Smooth muscle cell of trachea (primary cell): ENCODE results near the gene PRKCG. TPM values are rescaled to one million over a fixed set of nuclear protein-coding genes. Genes with fewer than 3 reads are reported as not detected.

Experiments
- total RNA-seq: library from RNA; depleted of rRNA; stranded (reverse); fragments of >200 nt; gene quantifications from 2 replicates; pipeline ENCODE4 v1.2.1, GENCODE V29; 2014

Gene PRKCG
- not detected in 2 replicates for total RNA-seq

DNA sequence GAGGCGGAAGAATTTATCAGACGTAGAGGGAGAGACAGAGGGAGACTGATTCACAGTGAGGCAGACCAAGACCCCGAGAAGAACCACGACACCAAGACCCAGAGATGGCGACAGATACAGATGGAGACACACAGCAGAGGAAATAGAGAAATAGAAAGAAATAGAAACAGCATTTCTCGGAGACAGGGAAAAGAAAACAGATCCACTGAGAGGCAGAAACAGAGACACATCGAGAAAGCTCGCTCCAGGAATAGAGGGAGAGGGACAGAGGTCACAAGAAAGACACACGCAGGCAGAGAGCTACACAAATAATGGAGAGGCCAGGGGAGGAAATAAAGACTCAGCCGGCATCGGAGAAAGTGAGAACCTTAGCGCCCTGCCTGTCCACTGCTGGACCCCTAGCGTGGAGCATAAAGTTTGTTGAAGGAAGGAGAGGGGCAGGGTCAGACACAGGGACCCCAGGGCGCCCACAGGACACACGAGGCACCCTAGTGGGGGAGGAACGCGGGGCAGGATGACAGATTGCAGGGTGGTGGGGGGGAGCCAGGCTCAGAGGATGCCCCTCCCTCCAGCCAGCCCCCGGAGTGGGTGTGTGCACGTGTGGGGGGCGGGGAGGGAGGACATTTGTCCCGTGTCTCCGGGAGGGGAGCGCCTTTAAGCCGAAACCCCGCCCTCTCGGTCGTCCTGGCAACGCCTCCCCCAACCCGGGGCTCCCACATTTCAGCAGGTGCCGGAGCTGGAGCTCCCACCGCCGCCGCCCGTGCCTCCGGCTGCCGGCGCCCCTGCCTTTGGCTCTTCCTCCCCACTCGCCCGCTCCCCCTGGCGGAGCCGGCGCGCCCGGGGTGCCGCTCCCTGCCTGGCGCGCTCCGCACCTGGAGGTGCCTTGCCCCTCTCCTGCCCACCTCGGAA is at the start of gene PRKCG:
PRKCG (plus strand) TSS at position 716 of the 909 bp plus-strand sequence. CDS start 298 bp downstream, outside the sequence.

DNA sequence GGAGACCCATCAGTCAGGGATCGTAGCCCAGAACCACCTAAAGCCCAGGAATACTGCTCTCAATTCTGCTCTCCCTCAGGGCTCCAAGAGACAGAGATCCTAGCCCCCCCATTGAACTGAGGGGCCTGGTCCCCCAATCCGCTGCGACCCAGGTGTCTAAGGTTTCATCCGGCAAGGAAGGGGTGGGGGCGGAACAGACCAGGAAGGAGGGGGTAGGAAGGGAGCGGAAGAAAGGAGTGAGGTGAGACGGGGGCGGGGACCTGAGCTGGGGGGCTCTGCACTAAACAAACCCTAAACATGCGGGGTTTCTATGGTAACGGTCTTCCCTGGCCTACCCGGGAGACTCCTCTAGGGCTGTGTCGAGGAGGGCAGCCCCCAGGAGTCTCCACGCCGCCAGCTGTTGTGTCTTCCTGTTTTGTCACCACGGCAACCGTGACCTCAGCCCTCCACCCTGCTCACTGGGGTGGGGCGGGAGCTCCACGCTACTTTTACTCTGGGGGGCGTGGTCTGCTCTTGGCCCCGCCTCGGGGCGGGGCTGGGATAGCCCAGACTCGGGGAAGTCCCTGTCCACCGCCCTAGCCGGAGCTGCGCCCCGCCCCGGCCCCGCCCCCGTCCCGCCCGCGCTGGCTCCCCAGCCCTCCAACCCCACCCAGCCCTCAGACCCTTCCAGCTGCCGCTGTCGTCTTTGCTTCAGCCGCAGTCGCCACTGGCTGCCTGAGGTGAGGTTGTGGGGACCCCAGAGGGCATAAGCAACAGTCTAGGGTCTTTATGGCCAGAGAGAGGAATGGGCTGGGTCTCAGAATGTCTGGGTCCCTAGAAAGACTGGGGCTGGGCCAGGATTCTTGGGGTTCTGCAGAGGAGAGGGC is 14.5 kb upstream of the PRKCG start, which contains the start of gene MYADM:
MYADM (plus strand) TSS at position 659 of the 866 bp plus-strand sequence. CDS start 5,647 bp downstream, outside the sequence.

DNA sequence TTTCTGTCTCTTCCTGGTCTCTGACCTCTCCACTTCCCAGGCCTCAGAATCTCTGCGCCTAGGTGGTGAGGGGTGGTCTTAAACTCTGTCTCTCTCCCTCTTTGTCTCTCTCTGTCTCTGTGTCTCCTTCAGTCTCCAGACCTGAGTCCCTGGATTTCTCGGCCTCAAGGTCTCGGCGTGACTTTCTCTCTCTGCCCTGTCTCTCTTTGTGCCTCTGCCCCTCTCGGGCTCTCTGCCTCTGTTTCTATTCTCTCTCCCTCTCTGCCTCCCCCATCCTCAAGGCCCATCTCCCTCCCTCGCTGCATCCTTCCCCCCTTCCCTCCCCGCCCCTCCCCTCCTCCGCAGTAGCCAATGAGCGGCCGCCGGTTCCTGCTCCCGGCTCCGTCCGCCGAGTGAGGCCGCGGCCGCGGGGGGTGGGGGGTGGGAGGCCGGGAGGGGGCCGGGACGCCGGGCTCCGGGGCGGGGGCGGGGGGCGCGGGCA is 27.0 kb downstream of the PRKCG start, which contains the start of gene CACNG7:
CACNG7 (plus strand) TSS at position 344 of the 481 bp plus-strand sequence. CDS start 3,554 bp downstream, outside the sequence.

Other genes starting within 250 kb of the PRKCG start
- not detected in 2 replicates for gene NLRP12, start 57.9 kb upstream of the PRKCG start, total RNA-seq
- 9.3 and 11.9 TPM in 2 replicates for gene MYADM, start 14.3 kb upstream of the PRKCG start, total RNA-seq
- gene CACNG7, start 27.1 kb downstream of the PRKCG start, total RNA-seq, result 0.44 and 2.6 TPM in 2 replicates
- 0.50 and 0.58 TPM in 2 replicates for gene CACNG8, start 80.7 kb downstream of the PRKCG start, total RNA-seq
- gene CACNG6, start 109.4 kb downstream of the PRKCG start, total RNA-seq, result 0.33 TPM in 1 of 2 replicates, not detected in the other
- not detected in 2 replicates for gene VSTM1, start 181.7 kb downstream of the PRKCG start, total RNA-seq
- gene TARM1, start 199.2 kb downstream of the PRKCG start, total RNA-seq, result not detected in 2 replicates
- gene OSCAR, start 218.6 kb downstream of the PRKCG start, total RNA-seq, result 0.15 and 0.33 TPM in 2 replicates
- gene NDUFA3, start 220.7 kb downstream of the PRKCG start, total RNA-seq, result 5.8 and 25.1 TPM in 2 replicates
- gene TFPT, start 233.5 kb downstream of the PRKCG start, total RNA-seq, result 11.7 and 16.4 TPM in 2 replicates
- gene PRPF31, start 233.6 kb downstream of the PRKCG start, total RNA-seq, result 56.9 and 79.4 TPM in 2 replicates